Activated CD4-positive, alpha-beta T cell treated with anti-CD3 and anti-CD28 coated beads for 1 hour (primary cell): ENCODE data around the gene IFITM1.
"Not testable (repeated sequence)": the region's sequence is repeated elsewhere in the genome, so short reads cannot be mapped to it uniquely, and the experiment has no call there.

ENCODE experiments used
- DNase-seq: peaks from one replicate; pipeline ENCODE4 v3.0.0-alpha.2; 2020

IFITM1 gene

GRCh38 chr11:328012-328411 is 14.2 kb downstream of the IFITM1 start:
- no peak for DNase-seq

DNA sequence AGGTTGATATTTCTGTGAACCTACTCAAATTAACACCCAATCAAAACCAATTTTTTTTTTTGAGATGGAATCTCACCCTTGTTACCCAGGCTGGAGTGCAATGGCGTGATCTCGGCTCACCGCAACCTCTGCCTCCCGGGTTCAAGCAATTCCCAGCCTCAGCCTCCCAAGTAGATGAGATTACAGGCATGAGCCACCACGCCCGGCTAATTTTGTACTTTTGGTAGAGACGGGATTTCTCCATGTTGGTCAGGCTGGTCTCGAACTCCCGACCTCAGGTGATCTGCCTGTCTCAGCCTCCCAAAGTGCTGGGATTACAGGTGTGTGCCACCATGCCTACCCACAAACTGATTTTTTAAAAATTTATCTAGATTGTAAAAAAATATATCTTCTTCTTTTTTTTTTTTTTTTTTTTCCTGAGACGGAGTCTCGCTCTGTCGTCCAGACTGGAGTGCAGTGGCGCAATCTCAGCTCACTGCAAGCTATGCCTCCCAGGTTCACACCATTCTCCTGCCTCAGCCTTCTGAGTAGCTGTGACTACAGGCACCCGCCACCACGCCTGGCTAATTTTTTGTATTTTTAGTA is 14.8 kb downstream of the IFITM1 start:
- DNase-seq: not testable (repeated sequence)

DNA sequence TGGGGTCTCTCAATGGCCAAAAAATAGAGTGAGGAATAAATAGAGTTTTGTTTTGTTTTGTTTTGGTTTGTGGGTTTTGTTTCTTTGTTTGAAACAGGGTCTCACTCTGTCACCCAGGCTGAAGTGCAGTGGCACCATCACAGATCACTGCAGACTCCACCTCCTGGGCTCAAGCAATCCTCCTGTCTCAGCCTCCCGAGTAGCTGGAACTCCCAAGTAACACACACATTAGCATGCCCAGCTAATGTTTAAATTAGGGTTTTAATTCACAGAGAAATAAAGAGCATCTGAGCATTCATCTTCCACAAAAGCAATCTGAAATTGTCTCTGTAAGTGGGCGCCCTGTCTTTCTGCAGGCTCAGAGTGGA is 16.0 kb downstream of the IFITM1 start:
- DNase-seq: no peak

DNA sequence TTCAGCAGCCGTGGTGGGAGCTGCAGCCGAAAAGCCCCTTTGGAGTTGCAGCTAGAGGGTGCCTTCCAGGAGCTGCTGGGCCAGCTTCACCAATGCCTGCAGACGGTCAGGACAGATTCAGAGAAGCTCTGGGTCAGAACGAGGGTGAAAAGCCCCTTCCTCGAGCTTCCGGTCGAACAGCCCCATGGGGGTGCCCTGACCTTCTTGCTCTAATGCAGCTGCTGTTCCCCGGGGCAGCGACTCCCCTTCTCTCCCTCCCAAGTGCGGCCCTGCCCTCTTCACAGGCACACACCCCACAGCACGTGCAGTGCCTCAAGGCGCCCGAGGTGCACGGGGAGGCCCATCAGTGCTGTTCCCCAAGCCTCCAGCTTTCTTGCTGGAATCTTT is 16.5 kb downstream of the IFITM1 start:
- DNase-seq: no peak

GRCh38 chr11:330694-331357 is 17.0 kb downstream of the IFITM1 start:
- no peak for DNase-seq

GRCh38 chr11:331358-332060 is 17.7 kb downstream of the IFITM1 start:
- no peak for DNase-seq

- no peak for DNase-seq
Observed at GRCh38 chr11:332651-333480, 19.0 kb downstream of the IFITM1 start.

DNA sequence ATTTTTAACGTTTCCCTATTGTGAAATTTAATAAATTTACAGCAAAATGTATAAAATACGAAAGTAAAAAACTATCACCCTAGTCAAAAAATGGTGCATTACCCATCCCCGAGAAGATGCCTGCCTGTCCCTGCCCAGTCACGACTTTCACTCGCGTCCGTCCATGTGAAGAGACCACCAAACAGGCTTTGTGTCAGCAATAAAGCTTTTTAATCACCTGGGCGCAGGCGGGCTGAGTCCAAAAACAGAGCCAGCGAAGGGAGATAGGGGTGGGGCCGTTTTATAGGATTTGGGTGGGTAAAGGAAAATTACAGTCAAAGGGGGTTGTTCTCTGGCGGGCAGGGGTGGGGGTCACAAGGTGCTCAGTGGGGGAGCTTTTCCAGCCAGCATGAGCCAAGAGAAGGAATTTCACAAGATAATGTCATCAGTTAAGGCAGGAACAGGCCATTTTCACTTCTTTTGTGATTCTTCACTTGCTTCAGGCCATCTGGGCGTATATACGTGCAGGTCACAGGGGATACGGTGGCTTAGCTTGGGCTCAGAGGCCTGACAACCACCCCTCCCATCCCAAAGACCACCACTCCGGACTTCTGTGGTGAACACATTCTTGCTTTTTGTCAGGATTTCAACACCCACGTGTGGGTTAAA is 19.9 kb downstream of the IFITM1 start:
- not testable (repeated sequence) for DNase-seq

- DNase-seq: no peak
Observed at GRCh38 chr11:334264-334994, 20.6 kb downstream of the IFITM1 start.

GRCh38 chr11:335779-336658 is 22.2 kb downstream of the IFITM1 start:
- DNase-seq: no peak

DNA sequence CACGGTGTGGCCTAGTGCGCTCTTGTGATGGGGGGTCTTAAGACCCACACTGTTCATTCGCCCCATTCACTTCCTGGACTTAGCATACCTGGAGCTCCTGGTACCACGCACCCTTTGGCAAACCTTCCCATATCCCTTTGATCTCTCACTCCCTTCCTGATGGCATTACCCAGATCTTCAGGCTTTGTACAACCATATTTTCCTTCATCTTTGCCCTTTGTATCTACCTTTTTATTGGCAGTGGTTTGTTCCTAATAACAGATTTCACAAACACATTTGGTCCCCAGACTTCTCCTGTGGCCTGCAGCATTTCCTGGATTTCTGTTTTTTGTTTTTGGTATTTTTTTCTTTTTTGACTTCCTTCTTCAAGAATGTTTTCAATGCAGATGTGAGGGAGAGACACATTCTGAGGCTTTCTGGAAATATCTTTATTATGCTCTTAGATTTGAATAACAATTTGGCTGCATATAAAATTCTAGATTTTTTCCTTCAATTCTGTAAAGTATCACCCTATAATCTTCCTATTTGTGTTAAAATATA is 22.9 kb downstream of the IFITM1 start:
- DNase-seq: no peak

DNA sequence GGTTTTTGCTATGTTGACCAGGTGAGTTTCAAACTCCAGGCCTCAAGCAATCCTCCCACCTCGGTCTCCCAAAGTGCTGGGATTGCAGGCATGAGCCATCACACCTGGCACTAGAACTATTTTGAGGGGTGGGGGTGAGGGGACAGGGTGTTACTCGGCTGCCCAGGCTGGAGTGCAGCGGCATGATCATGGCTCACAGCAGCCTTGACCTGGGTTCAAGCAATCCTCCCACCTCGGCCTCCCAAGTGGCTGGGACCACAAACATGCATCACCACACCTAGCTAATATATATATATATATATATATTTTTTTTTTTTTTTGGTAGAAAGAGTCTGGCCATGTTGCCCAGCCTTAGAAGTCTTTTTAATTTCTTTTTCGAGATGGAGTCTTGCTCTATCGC is 23.9 kb downstream of the IFITM1 start:
- no peak for DNase-seq

- DNase-seq: no peak
Observed at GRCh38 chr11:339963-340362, 26.1 kb downstream of the IFITM1 start.

- DNase-seq: no peak
Observed at GRCh38 chr11:340539-341512, 27.0 kb downstream of the IFITM1 start.

- DNase-seq: no peak
Observed at GRCh38 chr11:342328-342727, 28.5 kb downstream of the IFITM1 start.

- DNase-seq: no peak
Observed at GRCh38 chr11:344836-345578, 31.2 kb downstream of the IFITM1 start.

GRCh38 chr11:346529-346928 is 32.7 kb downstream of the IFITM1 start:
- no peak for DNase-seq

DNA sequence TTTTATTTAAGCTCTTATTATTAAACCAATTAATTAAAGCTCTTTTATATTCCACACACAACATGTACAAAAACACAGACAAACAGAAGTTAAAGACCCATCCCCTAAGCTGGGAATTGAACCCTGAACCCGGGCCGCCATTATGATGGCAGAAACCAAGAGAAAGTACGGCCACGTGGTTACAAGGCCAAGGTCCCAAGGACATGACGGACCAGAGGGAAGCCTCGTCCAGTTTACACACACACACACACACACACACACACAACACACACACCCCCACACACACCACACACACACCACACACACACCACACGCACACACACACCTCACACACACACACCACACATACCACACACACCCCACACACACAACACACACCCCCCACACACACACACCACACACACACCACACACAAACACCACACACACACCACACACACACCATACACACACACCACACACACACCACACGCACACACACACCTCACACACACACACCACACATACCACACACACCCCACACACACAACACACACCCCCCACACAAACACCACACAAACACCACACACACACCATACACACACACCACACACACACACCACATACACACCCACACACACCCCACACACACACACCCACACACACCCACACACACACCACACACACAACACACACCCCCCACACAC is 35.6 kb downstream of the IFITM1 start:
- not testable (repeated sequence) for DNase-seq
